ENCODE results near the gene ENO2.

DNA sequence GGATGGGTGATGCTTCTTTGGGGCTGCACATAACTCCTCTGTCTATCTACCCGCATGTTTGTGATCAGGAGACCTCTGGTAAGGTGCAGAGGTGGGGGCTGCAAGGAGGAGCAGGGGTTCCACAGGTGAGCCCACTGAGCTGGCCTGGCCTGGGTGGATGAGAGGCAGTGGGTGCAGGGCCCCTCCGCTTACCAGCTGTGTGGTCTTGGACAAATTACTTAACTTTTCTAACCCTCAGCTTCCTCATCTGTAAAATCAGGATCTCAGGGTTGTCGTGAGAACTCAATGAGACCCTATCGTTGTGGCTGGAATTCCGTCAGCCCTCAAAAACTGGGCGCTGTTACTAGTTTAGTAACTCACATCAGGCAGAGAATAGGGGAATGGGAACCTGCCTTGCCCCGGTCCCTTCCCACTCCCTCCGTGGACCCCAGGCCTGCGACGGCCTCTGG is 44.3 kb downstream of the ENO2 start:
- TF ChIP-seq, protein P1, sequence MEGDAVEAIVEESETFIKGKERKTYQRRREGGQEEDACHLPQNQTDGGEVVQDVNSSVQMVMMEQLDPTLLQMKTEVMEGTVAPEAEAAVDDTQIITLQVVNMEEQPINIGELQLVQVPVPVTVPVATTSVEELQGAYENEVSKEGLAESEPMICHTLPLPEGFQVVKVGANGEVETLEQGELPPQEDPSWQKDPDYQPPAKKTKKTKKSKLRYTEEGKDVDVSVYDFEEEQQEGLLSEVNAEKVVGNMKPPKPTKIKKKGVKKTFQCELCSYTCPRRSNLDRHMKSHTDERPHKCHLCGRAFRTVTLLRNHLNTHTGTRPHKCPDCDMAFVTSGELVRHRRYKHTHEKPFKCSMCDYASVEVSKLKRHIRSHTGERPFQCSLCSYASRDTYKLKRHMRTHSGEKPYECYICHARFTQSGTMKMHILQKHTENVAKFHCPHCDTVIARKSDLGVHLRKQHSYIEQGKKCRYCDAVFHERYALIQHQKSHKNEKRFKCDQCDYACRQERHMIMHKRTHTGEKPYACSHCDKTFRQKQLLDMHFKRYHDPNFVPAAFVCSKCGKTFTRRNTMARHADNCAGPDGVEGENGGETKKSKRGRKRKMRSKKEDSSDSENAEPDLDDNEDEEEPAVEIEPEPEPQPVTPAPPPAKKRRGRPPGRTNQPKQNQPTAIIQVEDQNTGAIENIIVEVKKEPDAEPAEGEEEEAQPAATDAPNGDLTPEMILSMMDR (conservative IDR thresholded peaks at IDR 0.05 in 1 of 2, IDR thresholded peaks at IDR 0.05 in 1 of 2; ENCODE audit: low read depth in 1 of 2, low read length in 2 of 2), result no peak
- TF ChIP-seq EZH2 (IDR thresholded peaks at IDR 0.05; ENCODE audit: low read length, missing control alignments), result no peak

All from fibroblast of lung (primary cell).